K562 (cell line): ENCODE measurements around the gene PLEKHH2. TPM values are rescaled to one million over a fixed set of nuclear protein-coding genes. Genes with fewer than 3 reads are reported as not detected.

Source experiments
- COPS2 ChIP-seq: fragments of 450-650 bp; conservative IDR thresholded peaks from 2 replicates; pipeline ENCODE4 v1.6.1; 2016; ENCODE audit warnings: mild to moderate bottlenecking, moderate library complexity
- ETV1 ChIP-seq: fragments of 450-650 bp; conservative IDR thresholded peaks from 2 replicates; pipeline ENCODE4 v1.6.1; 2016; ENCODE audit warnings: missing genetic modification characterization, control low read depth, low read depth, missing compliant biosample characterization
- FIP1L1 ChIP-seq: fragments of 200-400 bp; formaldehyde crosslinking; IDR thresholded peaks from 2 replicates; pipeline ENCODE4 v1.6.1; 2018; ENCODE audit warnings: mild to moderate bottlenecking, low read depth, low read length; ENCODE audit not compliant: poor library complexity, severe bottlenecking
- LCOR ChIP-seq: sonication (generic); formaldehyde crosslinking; IDR thresholded peaks from 2 replicates; pipeline ENCODE4 v1.8.0; 2022; ENCODE audit warnings: mild to moderate bottlenecking, missing genetic modification reagents
- PHF21A ChIP-seq: fragments of 450-650 bp; IDR thresholded peaks from 2 replicates; pipeline ENCODE4 v1.6.1; 2017; ENCODE audit warnings: low read depth, borderline replicate concordance
- PHTF2 ChIP-seq: fragments of 250-450 bp; sonication (Bioruptor Pico); IDR thresholded peaks from 2 replicates; pipeline ENCODE4 v1.5.0; 2021; ENCODE audit warnings: mild to moderate bottlenecking
- ZNF436 ChIP-seq: fragments of 250-450, 450-650 bp; sonication (Bioruptor Pico); formaldehyde crosslinking; IDR thresholded peaks from 2 replicates; pipeline ENCODE4 v1.7.0; 2020; ENCODE audit warnings: mild to moderate bottlenecking
- polyA plus RNA-seq, 8 experiments: library from polyadenylated mRNA; depleted of rRNA in 4 of 8; stranded (reverse) in 5 of 8; unstranded in 3 of 8; fragments of >200 nt; fragmentation: Nextera tagmentation in 2 of 8; fragmentation: Illumina TruSeq in 1 of 8; extraction: Ambion mirVana in 2 of 8; extraction: Trizol in 1 of 8; gene quantifications; 2 replicates each; pipeline versions ENCODE4 v1.2.1 to v1.2.3, GENCODE V29; 2011 to 2014; ENCODE audit warnings: inconsistent platforms in 1 of 8, missing spikeins in 1 of 8
- total RNA-seq, 7 experiments: library from RNA; depleted of rRNA in 6 of 7; stranded (reverse); fragments of >200 nt in 6 of 7; fragmentation: Illumina TruSeq in 2 of 7; extraction: Trizol in 2 of 7; gene quantifications; 2 replicates each; pipeline versions ENCODE4 v1.2.1 to v1.2.3, GENCODE V29; 2011 to 2021; ENCODE audit warnings: low replicate concordance in 1 of 7
- TF ChIP-seq, protein P1 (sequence below), 2 experiments: fragments of 150-350 bp in 1 of 2; IDR thresholded peaks; 2 replicates each; pipeline ENCODE4 v1.6.1; 2012 to 2016; ENCODE audit warnings: low read depth in 2 of 2, low read length in 2 of 2, mild to moderate bottlenecking in 1 of 2, moderate library complexity in 1 of 2
- TF ChIP-seq, protein P2 (sequence below): fragments of 200-800 bp; sonication (Bioruptor generic); IDR thresholded peaks from 2 replicates; pipeline ENCODE4 v1.6.1; 2016; ENCODE audit warnings: missing genetic modification characterization, missing compliant biosample characterization
- TF ChIP-seq, protein P3 (sequence below): fragments of 250-450 bp; sonication (Bioruptor Pico); IDR thresholded peaks from 2 replicates; pipeline ENCODE4 v1.9.0; 2021; ENCODE audit warnings: mild to moderate bottlenecking, inconsistent platforms
- TF ChIP-seq, protein P4 (sequence below): fragments of 450-650 bp; IDR thresholded peaks from 2 replicates; pipeline ENCODE4 v1.6.1; 2017; ENCODE audit warnings: antibody characterized with exemption
- TF ChIP-seq, protein P5 (sequence below): fragments of 250-450 bp; sonication (Bioruptor Pico); IDR thresholded peaks from 2 replicates; pipeline ENCODE4 v1.9.0; 2021; ENCODE audit warnings: mild to moderate bottlenecking

PLEKHH2 gene
- total and polyA plus RNA-seq, 9 of the 15 experiments (the other 6 are each of a cell fraction or from before 2014, with no cell fraction given) = 0.77 to 13.5 (median 2.7) TPM

DNA sequence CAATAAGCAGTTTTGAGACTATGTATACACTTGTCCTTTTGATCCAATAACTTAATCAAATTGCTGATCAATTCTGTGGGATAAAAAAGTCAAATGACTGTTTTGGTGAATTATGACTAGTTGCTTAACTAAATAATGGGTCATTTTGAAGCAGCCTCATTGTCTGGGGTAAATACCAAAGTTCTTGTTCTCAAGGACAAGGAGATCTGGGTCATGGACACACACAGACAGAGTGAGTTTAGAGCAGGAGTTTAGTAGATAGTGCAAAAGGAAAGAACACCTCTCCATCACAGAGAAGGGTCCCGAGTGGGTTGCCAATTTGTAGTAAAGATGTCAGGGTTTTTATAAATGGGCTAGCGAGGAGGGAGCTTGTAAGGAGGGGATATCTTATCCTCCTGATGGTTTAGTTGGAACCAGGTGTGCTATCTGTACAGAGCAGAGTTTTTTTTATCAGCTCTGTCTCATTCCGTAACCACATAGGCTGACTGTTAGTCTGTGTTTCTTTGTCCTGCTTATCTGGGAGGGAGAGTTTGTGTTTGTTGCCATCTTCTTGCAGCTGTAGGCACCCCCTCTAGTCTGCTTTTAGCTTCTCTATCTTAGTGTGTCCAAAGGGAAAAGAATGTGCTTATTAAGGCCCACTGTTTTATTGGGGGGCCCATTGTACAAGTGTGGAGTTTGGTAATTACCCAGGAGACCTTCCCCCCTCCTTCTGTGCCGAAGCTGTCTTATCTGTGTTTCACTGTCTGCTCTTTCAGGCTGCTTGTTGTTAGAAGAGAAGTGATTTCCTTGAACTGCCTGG is 87.9 kb downstream of the PLEKHH2 start (continued):
- TF ChIP-seq, protein P1, sequence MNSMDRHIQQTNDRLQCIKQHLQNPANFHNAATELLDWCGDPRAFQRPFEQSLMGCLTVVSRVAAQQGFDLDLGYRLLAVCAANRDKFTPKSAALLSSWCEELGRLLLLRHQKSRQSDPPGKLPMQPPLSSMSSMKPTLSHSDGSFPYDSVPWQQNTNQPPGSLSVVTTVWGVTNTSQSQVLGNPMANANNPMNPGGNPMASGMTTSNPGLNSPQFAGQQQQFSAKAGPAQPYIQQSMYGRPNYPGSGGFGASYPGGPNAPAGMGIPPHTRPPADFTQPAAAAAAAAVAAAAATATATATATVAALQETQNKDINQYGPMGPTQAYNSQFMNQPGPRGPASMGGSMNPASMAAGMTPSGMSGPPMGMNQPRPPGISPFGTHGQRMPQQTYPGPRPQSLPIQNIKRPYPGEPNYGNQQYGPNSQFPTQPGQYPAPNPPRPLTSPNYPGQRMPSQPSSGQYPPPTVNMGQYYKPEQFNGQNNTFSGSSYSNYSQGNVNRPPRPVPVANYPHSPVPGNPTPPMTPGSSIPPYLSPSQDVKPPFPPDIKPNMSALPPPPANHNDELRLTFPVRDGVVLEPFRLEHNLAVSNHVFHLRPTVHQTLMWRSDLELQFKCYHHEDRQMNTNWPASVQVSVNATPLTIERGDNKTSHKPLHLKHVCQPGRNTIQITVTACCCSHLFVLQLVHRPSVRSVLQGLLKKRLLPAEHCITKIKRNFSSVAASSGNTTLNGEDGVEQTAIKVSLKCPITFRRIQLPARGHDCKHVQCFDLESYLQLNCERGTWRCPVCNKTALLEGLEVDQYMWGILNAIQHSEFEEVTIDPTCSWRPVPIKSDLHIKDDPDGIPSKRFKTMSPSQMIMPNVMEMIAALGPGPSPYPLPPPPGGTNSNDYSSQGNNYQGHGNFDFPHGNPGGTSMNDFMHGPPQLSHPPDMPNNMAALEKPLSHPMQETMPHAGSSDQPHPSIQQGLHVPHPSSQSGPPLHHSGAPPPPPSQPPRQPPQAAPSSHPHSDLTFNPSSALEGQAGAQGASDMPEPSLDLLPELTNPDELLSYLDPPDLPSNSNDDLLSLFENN (IDR thresholded peaks at IDR 0.05; ENCODE audit: low read depth in 2 of 2, low read length in 2 of 2) = peak in 1 of 2 experiments; percentile 92; a peak in 2 of 4 replicates
- TF ChIP-seq, protein P2, sequence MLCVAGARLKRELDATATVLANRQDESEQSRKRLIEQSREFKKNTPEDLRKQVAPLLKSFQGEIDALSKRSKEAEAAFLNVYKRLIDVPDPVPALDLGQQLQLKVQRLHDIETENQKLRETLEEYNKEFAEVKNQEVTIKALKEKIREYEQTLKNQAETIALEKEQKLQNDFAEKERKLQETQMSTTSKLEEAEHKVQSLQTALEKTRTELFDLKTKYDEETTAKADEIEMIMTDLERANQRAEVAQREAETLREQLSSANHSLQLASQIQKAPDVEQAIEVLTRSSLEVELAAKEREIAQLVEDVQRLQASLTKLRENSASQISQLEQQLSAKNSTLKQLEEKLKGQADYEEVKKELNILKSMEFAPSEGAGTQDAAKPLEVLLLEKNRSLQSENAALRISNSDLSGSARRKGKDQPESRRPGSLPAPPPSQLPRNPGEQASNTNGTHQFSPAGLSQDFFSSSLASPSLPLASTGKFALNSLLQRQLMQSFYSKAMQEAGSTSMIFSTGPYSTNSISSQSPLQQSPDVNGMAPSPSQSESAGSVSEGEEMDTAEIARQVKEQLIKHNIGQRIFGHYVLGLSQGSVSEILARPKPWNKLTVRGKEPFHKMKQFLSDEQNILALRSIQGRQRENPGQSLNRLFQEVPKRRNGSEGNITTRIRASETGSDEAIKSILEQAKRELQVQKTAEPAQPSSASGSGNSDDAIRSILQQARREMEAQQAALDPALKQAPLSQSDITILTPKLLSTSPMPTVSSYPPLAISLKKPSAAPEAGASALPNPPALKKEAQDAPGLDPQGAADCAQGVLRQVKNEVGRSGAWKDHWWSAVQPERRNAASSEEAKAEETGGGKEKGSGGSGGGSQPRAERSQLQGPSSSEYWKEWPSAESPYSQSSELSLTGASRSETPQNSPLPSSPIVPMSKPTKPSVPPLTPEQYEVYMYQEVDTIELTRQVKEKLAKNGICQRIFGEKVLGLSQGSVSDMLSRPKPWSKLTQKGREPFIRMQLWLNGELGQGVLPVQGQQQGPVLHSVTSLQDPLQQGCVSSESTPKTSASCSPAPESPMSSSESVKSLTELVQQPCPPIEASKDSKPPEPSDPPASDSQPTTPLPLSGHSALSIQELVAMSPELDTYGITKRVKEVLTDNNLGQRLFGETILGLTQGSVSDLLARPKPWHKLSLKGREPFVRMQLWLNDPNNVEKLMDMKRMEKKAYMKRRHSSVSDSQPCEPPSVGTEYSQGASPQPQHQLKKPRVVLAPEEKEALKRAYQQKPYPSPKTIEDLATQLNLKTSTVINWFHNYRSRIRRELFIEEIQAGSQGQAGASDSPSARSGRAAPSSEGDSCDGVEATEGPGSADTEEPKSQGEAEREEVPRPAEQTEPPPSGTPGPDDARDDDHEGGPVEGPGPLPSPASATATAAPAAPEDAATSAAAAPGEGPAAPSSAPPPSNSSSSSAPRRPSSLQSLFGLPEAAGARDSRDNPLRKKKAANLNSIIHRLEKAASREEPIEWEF (CRISPR knock-in tag) = 0 out of 2 replicates have a peak, but pooled peaks have one; percentile 36
- TF ChIP-seq, protein P3, sequence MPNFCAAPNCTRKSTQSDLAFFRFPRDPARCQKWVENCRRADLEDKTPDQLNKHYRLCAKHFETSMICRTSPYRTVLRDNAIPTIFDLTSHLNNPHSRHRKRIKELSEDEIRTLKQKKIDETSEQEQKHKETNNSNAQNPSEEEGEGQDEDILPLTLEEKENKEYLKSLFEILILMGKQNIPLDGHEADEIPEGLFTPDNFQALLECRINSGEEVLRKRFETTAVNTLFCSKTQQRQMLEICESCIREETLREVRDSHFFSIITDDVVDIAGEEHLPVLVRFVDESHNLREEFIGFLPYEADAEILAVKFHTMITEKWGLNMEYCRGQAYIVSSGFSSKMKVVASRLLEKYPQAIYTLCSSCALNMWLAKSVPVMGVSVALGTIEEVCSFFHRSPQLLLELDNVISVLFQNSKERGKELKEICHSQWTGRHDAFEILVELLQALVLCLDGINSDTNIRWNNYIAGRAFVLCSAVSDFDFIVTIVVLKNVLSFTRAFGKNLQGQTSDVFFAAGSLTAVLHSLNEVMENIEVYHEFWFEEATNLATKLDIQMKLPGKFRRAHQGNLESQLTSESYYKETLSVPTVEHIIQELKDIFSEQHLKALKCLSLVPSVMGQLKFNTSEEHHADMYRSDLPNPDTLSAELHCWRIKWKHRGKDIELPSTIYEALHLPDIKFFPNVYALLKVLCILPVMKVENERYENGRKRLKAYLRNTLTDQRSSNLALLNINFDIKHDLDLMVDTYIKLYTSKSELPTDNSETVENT (CRISPR knock-in tag) = no peak
- TF ChIP-seq ZNF436 (CRISPR knock-in tag) = 0 out of 2 replicates have a peak, but pooled peaks have one; percentile 34
- TF ChIP-seq, protein P4, sequence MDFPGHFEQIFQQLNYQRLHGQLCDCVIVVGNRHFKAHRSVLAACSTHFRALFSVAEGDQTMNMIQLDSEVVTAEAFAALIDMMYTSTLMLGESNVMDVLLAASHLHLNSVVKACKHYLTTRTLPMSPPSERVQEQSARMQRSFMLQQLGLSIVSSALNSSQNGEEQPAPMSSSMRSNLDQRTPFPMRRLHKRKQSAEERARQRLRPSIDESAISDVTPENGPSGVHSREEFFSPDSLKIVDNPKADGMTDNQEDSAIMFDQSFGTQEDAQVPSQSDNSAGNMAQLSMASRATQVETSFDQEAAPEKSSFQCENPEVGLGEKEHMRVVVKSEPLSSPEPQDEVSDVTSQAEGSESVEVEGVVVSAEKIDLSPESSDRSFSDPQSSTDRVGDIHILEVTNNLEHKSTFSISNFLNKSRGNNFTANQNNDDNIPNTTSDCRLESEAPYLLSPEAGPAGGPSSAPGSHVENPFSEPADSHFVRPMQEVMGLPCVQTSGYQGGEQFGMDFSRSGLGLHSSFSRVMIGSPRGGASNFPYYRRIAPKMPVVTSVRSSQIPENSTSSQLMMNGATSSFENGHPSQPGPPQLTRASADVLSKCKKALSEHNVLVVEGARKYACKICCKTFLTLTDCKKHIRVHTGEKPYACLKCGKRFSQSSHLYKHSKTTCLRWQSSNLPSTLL = no peak
- TF ChIP-seq ETV1 (tag) = 0 out of 2 replicates have a peak, but pooled peaks have one; percentile 8
- TF ChIP-seq PHTF2 = no peak
- no peak for TF ChIP-seq COPS2
- TF ChIP-seq, protein P5, sequence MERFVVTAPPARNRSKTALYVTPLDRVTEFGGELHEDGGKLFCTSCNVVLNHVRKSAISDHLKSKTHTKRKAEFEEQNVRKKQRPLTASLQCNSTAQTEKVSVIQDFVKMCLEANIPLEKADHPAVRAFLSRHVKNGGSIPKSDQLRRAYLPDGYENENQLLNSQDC (CRISPR knock-in tag) = no peak
- no peak; the same call in 1 of the 2 replicates for TF ChIP-seq PHF21A
- TF ChIP-seq LCOR (CRISPR knock-in tag) = 0 out of 2 replicates have a peak, but pooled peaks have one; percentile 13
- TF ChIP-seq FIP1L1 = no peak
